Umbilical cord (tissue), 2 donors: ENCODE data around the gene AKR1C8. TPM values are rescaled to one million over a fixed set of nuclear protein-coding genes. Genes with fewer than 3 reads are reported as not detected.
"Not testable (repeated sequence)": the region's sequence is repeated elsewhere in the genome, so short reads cannot be mapped to it uniquely, and the experiment has no call there.

Experiments
- DNase-seq: peaks from one replicate; pipeline ENCODE4 v3.0.0-alpha.2; 2015; ENCODE audit warnings: low spot score
- total RNA-seq: library from RNA; depleted of rRNA; stranded (reverse); fragments of >200 nt; gene quantifications from one replicate; pipeline ENCODE4 v1.2.3, GENCODE V29; 2014; ENCODE audit warnings: low replicate concordance; ENCODE audit not compliant: insufficient read depth

The AKR1C8 gene
- total RNA-seq = 2.9 TPM

GRCh38 chr10:5184987-5185775 is at the start of gene AKR1C8:
TSS of gene AKR1C8 (minus strand) at chr10:5185150. CDS start at chr10:5185104, 46 bp downstream.
- DNase-seq = no peak

GRCh38 chr10:5234106-5234860 is 49.3 kb upstream of the AKR1C8 start:
- peak; percentile 19 for DNase-seq

GRCh38 chr10:5233324-5233723 is 48.4 kb upstream of the AKR1C8 start:
- no peak for DNase-seq

- DNase-seq = no peak
These were observed 44.1 kb upstream of the AKR1C8 start for GRCh38 chr10:5229019-5229418.

GRCh38 chr10:5222942-5223341 is 38.0 kb upstream of the AKR1C8 start:
- not testable (repeated sequence) for DNase-seq

- no peak for DNase-seq
These were observed 34.3 kb upstream of the AKR1C8 start for GRCh38 chr10:5219262-5219661.

GRCh38 chr10:5216801-5217200 is 31.9 kb upstream of the AKR1C8 start:
- no peak for DNase-seq

- no peak for DNase-seq
These were observed 27.0 kb upstream of the AKR1C8 start for GRCh38 chr10:5211696-5212536.

- DNase-seq = not testable (repeated sequence)
These were observed 25.3 kb upstream of the AKR1C8 start for GRCh38 chr10:5210261-5210660.

- not testable (repeated sequence) for DNase-seq
These were observed 24.8 kb upstream of the AKR1C8 start for GRCh38 chr10:5209776-5210175.

- no peak for DNase-seq
These were observed 21.8 kb upstream of the AKR1C8 start for GRCh38 chr10:5206799-5207198.

GRCh38 chr10:5199398-5199797 is 14.4 kb upstream of the AKR1C8 start:
- DNase-seq = no peak

GRCh38 chr10:5198386-5198785 is 13.4 kb upstream of the AKR1C8 start:
- no peak for DNase-seq

- DNase-seq = no peak
These were observed 11.8 kb upstream of the AKR1C8 start, which contains the start of gene AKR1C4 for GRCh38 chr10:5196702-5197113. TSS of gene AKR1C4 (plus strand) at chr10:5196837. CDS start at chr10:5196868, 31 bp downstream.

- no peak for DNase-seq
These were observed 10.9 kb upstream of the AKR1C8 start for GRCh38 chr10:5195727-5196374.

- no peak for DNase-seq
These were observed 9.5 kb upstream of the AKR1C8 start for GRCh38 chr10:5194431-5194830.

GRCh38 chr10:5188358-5188757 is 3.4 kb upstream of the AKR1C8 start:
- DNase-seq = no peak

GRCh38 chr10:5187867-5188266 is 2.9 kb upstream of the AKR1C8 start:
- no peak for DNase-seq

GRCh38 chr10:5183923-5184322 is 1.0 kb downstream of the AKR1C8 start:
- DNase-seq = no peak

GRCh38 chr10:5180503-5180902 is 4.4 kb downstream of the AKR1C8 start:
- not testable (repeated sequence) for DNase-seq

- not testable (repeated sequence) for DNase-seq
These were observed 9.4 kb downstream of the AKR1C8 start for GRCh38 chr10:5175581-5175980.
